ENCODE data around the gene SMCO1.

- TF ChIP-seq POLR2AphosphoS2 (conservative IDR thresholded peaks at IDR 0.05; ENCODE audit: low read length) (no peak), RAD21 (conservative IDR thresholded peaks at IDR 0.05 in 1 of 2, IDR thresholded peaks at IDR 0.05 in 1 of 2) (no peak), FOSL2 (IDR thresholded peaks at IDR 0.05) (no peak), FOSL2 (CRISPR knock-in tag; IDR thresholded peaks at IDR 0.05) (no peak), POLR2A (IDR thresholded peaks at IDR 0.05; ENCODE audit: low read length) (no peak), CBX2 (IDR thresholded peaks at IDR 0.05; ENCODE audit: borderline replicate concordance, low read depth) (no peak)
Observed at GRCh38 chr3:196546537-196546936, 31.4 kb upstream of the SMCO1 start.
